Activated CD8-positive, alpha-beta T cell treated with anti-CD3 and anti-CD28 coated beads, Interleukin-2, amount 10 ng/mL, durations not matched to agents 7 days and 5 days (primary cell): ENCODE measurements around the gene AP1S3. TPM values are rescaled to one million over a fixed set of nuclear protein-coding genes. Genes with fewer than 3 reads are reported as not detected.
"Not testable (repeated sequence)": the region's sequence is repeated elsewhere in the genome, so short reads cannot be mapped to it uniquely, and the experiment has no call there.

Experiments
- ATAC-seq: fragments of 150-1000 bp; cut with Tn5 transposase; one replicate; pipeline ENCODE4 v1.10.0; 2021; ENCODE audit warnings: moderate library complexity
- CTCF ChIA-PET: fragments of 350-600 bp; sonication (Branson Sonifier 250); formaldehyde crosslinking; loops from one replicate; lab custom pipeline; 2021; ENCODE audit warnings: antibody characterized with exemption; lab: Charles Lee
- POLR2A ChIA-PET: fragments of 350-600 bp; sonication (Branson Sonifier 250); formaldehyde crosslinking; loops from one replicate; lab custom pipeline; 2021; ENCODE audit warnings: antibody characterized with exemption; lab: Charles Lee
- DNase-seq: peaks from one replicate; pipeline ENCODE4 v3.0.0-alpha.2; 2020
- H3K27ac Mint-ChIP-seq: one replicate; pipeline ENCODE4 v1.8.0; 2021; ENCODE audit warnings: mild to moderate bottlenecking, mixed read lengths
- H3K27me3 Mint-ChIP-seq: one replicate; pipeline ENCODE4 v1.8.0; 2021; ENCODE audit warnings: low read depth, mixed read lengths
- H3K36me3 Mint-ChIP-seq: one replicate; pipeline ENCODE4 v1.8.0; 2021; ENCODE audit warnings: low read depth, mixed read lengths
- H3K4me1 Mint-ChIP-seq: one replicate; pipeline ENCODE4 v1.8.0; 2021; ENCODE audit warnings: low read depth, mixed read lengths
- H3K4me3 Mint-ChIP-seq: one replicate; pipeline ENCODE4 v1.8.0; 2021; ENCODE audit warnings: mild to moderate bottlenecking, mixed read lengths
- H3K9me3 Mint-ChIP-seq: one replicate; pipeline ENCODE4 v1.8.0; 2022; ENCODE audit warnings: mixed read lengths; ENCODE audit not compliant: insufficient read depth
- total RNA-seq, 2 experiments: library from RNA; stranded (reverse); gene quantifications; one replicate each; pipeline ENCODE4 v1.2.3, GENCODE V29; 2021

The AP1S3 gene
- total RNA-seq, 2 experiments from 2014 or later, result 9.1 TPM

DNA sequence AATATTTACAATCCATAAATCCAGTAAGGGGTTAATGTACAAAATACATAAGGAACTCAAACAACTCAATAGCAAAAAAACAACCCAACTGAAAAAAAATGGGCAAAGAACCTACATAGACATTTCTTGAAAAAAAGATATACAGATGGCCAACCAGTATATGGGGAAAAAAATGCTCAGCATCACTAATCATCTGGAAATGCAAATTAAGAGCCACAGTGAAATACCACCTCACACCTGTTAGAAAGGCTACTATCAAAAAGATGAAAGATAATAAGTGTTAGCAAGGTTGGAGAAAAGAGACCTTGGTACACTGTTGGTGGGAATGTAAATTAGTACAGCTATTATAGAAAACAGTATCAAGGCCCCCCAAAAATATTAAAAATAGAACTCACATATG, 14.6 kb downstream of the AP1S3 start:
- Mint-ChIP-seq H3K36me3 (peaks cover 2% of the 10 kb centered on the region), H3K4me1 (no peaks in the 10 kb centered on the region), H3K9me3 (no peaks in the 10 kb centered on the region), H3K4me3 (no peak overlapping the region), H3K27me3 (peaks cover 3% of the 10 kb centered on the region), H3K27ac (no peak overlapping the region)
- ChIA-PET POLR2A (no interaction called here), CTCF (interaction anchor here (1.0 to 1.3 kb wide), 2 partner anchors 16 to 96 kb away, joined by 4 read pairs; no protein-coding TSS in a partner anchor)
- DNase-seq (no peak), ATAC-seq (no peak)

DNA sequence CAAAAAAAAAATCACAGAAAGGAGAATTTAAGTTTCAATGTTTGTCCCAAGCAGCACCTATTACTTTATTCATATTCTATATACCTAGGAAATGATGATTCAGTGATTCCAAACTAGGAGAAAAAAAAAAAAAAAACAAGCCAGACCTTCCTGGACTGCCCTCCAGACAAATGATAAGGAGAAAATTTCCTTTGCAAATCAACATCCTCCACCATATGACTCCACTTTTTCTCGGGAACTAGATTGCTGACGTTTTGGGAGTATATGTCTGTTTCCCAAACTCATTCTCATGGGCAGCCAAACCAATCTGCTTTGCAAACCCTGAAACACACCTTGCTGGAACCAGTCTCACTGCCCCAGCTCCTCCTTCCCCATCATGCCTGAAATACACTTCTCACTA, 16.8 kb downstream of the AP1S3 start:
- ATAC-seq (no peak), DNase-seq (no peak)
- H3K4me3 Mint-ChIP-seq, result no peak overlapping the region
- no peaks in the 10 kb centered on the region for H3K4me1 Mint-ChIP-seq
- no peak overlapping the region for H3K27ac Mint-ChIP-seq
- H3K36me3 Mint-ChIP-seq, result no peaks in the 10 kb centered on the region
- CTCF ChIA-PET, result no interaction called here
- peaks cover 3% of the 10 kb centered on the region for H3K27me3 Mint-ChIP-seq
- H3K9me3 Mint-ChIP-seq, result no peaks in the 10 kb centered on the region
- POLR2A ChIA-PET, result no interaction called here

DNA sequence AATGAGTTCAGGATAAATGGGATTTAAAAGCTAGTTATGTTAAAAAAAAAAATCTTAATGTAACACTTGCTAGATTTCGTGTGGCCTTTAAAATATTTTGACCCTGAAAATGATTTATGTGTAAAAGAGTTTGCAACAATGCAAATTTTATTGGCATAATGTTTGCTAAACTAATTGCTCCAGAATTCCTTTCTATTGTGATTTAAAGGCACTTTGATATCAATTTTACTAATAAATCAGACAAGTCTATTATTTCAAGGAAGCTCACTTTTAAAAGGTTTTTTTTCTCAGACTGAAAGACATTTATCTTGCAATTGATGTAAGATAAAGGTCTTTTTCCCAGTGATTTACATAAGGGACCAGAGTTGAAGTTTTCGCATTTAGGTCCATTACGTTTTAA, 17.5 kb downstream of the AP1S3 start:
- Mint-ChIP-seq H3K9me3 (no peaks in the 10 kb centered on the region), H3K27ac (no peak overlapping the region), H3K4me3 (no peak overlapping the region), H3K27me3 (peaks cover 3% of the 10 kb centered on the region), H3K36me3 (no peaks in the 10 kb centered on the region), H3K4me1 (no peaks in the 10 kb centered on the region)
- ATAC-seq (no peak), DNase-seq (no peak)
- POLR2A ChIA-PET, result interaction anchor here (0.7 kb wide), 1 partner anchor 24 kb away, joined by 3 read pairs; no protein-coding TSS in a partner anchor
- CTCF ChIA-PET, result no interaction called here

DNA sequence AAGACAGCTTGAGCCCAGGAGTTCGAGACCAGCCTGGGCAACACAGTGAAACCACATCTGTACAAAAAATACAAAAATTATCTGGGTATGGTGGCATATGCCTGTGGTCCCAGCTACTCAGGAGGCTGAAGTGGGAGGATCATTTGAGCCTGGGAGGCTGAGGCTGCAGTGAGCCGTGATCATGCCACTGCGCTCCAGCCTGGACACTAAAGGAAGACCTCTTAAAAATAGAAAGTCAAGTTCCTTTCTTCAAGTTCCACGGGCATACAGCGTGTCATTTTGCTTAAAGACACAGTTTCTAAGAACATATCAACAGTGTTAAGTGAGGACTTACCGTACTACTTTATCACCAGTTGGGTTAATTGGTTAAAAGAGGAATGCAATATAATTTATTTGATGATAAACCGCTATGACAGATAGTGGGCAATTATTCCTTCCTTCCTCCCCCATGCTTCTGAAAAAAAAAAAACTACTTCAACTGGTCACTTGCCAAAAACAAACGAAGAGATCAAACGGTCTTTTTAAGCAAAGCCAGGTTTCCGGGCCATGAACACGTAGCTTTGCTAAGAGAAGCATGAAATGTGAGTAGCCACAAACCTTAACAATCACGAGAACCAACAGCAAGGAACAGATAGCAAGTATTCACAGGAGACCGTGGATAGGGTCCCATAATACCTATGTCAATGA, 21.4 kb downstream of the AP1S3 start:
- Mint-ChIP-seq H3K27me3 (peaks cover 3% of the 10 kb centered on the region), H3K36me3 (no peaks in the 10 kb centered on the region), H3K9me3 (no peaks in the 10 kb centered on the region), H3K27ac (no peak overlapping the region), H3K4me3 (no peak overlapping the region), H3K4me1 (no peaks in the 10 kb centered on the region)
- POLR2A ChIA-PET, result no interaction called here
- ATAC-seq, result no peak
- no peak for DNase-seq
- CTCF ChIA-PET, result no interaction called here

DNA sequence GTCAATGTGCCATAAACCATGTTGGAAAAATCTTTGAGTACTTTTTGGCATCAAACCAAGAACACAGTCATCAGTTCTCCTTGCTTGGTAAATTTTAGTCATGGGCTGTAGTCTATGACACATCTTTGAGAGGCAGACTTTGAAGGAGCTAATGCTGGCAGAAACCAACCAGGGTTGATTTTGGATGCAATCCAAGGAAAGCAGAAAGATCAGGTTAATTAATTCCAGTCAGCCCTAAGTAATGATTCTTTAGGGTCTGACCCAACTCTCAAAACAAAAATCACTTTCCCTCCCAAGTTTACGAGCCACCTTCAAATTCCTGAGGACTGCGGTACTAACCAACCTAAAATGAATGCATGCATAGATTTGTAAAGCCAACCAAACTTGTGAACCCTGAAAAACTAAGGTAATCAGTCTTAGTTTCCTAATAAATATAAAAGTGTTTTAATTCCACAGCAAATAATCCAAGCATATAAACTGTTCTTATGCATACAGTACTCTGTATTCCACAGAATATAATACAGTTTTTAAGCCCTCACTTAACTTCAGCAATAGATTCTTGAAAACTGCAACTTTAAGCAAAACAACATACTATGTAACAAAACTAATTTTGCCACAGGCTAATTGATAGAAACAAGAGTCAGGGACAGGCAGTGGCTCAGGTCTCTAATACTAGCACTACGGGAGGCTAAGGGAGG, 22.0 kb downstream of the AP1S3 start:
- H3K4me1 Mint-ChIP-seq, result no peaks in the 10 kb centered on the region
- no peaks in the 10 kb centered on the region for H3K27me3 Mint-ChIP-seq
- POLR2A ChIA-PET, result no interaction called here
- CTCF ChIA-PET, result no interaction called here
- no peak overlapping the region for H3K4me3 Mint-ChIP-seq
- H3K27ac Mint-ChIP-seq, result no peak overlapping the region
- no peak for ATAC-seq
- no peaks in the 10 kb centered on the region for H3K9me3 Mint-ChIP-seq
- DNase-seq, result no peak
- no peaks in the 10 kb centered on the region for H3K36me3 Mint-ChIP-seq

DNA sequence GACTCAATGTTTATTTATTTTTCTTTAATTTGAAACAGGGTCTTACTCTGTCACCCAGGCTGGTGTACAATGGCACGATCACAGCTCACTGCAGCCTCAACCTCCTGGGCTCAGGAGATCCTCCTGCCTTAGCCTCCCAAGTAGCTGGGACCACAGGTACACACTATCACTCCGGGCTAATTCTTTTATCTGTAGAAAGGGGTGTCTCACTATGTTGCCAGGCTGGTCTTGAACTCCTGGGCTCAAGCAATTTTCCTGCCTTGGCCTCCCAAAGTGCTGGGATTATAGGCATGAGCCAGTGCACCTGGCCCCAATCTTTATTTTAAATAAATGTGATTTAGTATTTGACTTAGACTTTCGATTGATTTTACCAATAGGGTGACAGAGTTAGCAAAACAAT, 22.6 kb downstream of the AP1S3 start:
- ATAC-seq, H3K27me3 Mint-ChIP-seq, POLR2A ChIA-PET, H3K9me3 Mint-ChIP-seq, H3K4me3 Mint-ChIP-seq, CTCF ChIA-PET, H3K27ac Mint-ChIP-seq, H3K36me3 Mint-ChIP-seq, DNase-seq, H3K4me1 Mint-ChIP-seq: not testable (repeated sequence)

DNA sequence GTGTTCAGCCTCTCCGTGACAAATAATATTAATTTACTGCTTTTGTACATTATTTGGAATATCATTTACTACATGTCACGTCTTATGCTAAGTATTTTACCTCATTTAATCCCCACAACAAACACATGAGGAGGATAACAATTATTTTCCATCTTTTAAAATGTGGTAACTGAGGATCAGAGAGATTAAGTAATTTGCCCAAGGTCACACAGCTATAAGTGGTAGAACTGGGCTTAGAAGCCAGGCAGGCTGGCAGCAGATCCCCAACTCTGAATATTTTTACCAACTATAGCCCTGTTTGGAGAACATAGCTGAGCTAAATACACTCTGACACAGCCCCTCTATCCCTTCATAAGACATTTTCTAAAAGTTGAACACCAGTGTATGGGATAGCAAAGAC, 24.1 kb downstream of the AP1S3 start:
- Mint-ChIP-seq H3K36me3 (no peaks in the 10 kb centered on the region), H3K27ac (no peak overlapping the region), H3K27me3 (no peaks in the 10 kb centered on the region), H3K4me1 (no peaks in the 10 kb centered on the region), H3K9me3 (no peaks in the 10 kb centered on the region), H3K4me3 (no peak overlapping the region)
- ChIA-PET POLR2A (no interaction called here), CTCF (no interaction called here)
- ATAC-seq (no peak), DNase-seq (no peak)

DNA sequence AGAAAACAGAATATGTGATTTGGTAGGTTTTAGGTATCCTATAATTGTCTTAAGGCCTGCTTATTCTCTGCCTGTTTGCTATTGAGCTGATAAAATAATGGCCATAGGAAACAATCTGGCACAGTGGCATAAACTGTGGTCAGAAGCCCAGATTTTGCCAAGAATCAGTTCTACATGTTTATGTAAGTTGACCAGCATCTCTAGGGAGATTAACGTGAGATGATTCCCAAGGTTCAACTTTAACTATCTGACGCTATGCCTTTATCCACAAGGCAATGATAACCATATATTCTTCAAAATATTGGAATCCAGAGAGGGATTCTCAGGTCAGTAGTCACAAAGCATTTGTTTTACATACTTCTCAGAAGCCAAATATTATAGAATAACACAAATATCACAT, 25.6 kb downstream of the AP1S3 start:
- no peaks in the 10 kb centered on the region for H3K9me3 Mint-ChIP-seq
- H3K27ac Mint-ChIP-seq, result no peak overlapping the region
- DNase-seq, result no peak
- no peak for ATAC-seq
- H3K36me3 Mint-ChIP-seq, result no peaks in the 10 kb centered on the region
- no peaks in the 10 kb centered on the region for H3K27me3 Mint-ChIP-seq
- POLR2A ChIA-PET, result no interaction called here
- H3K4me3 Mint-ChIP-seq, result no peak overlapping the region
- CTCF ChIA-PET, result no interaction called here
- no peaks in the 10 kb centered on the region for H3K4me1 Mint-ChIP-seq

DNA sequence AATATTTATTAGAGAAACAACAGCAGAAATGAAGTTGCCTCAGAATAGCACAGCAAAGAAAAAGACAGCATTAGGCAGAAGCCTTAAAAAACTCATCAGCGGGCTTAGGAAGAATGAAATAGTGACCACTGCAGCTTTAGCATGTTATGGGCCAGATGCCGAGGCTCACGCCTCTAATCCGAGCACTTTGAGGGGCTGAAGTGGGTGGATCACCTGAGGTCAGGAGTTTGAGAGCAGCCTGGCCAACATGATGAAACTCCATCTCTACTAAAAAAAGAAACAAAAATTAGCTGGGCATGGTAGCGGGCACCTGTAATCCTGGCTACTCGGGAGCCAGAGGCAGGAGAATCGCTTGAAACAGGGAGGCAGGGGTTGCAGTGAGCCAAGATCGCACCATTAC, 32.4 kb downstream of the AP1S3 start:
- no peaks in the 10 kb centered on the region for H3K9me3 Mint-ChIP-seq
- H3K27me3 Mint-ChIP-seq, result no peaks in the 10 kb centered on the region
- H3K27ac Mint-ChIP-seq, result no peak overlapping the region
- H3K36me3 Mint-ChIP-seq, result no peaks in the 10 kb centered on the region
- ChIA-PET POLR2A (no interaction called here), CTCF (no interaction called here)
- H3K4me3 Mint-ChIP-seq, result no peak overlapping the region
- peaks cover 6% of the 10 kb centered on the region for H3K4me1 Mint-ChIP-seq
- ATAC-seq (no peak), DNase-seq (no peak)

DNA sequence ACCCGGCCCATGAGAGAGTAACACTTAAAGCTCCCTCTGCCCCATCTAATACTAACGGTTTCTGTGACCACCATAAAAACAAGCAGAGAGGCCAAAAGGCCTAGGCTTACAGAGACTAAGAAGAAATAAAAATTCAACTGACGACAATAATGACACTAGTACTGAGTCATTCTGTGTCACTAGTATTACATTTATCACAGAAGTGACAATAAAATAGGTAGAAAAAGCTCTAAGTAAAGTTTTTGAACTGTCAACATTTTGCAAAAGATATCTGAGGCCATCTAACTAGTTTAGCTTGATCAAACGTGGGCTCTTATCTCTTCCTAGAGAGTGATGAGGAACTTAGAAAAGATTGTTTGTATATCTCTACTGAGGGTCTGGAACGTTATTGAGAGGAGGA, 35.6 kb downstream of the AP1S3 start:
- Mint-ChIP-seq H3K4me1 (peaks cover 6% of the 10 kb centered on the region), H3K36me3 (no peaks in the 10 kb centered on the region), H3K27ac (no peak overlapping the region), H3K4me3 (no peak overlapping the region), H3K9me3 (no peaks in the 10 kb centered on the region), H3K27me3 (no peaks in the 10 kb centered on the region)
- ChIA-PET POLR2A (no interaction called here), CTCF (interaction anchor here (1.0 kb wide), 1 partner anchor 41 kb away, joined by 4 read pairs; no protein-coding TSS in a partner anchor)
- no peak for DNase-seq
- ATAC-seq, result no peak

DNA sequence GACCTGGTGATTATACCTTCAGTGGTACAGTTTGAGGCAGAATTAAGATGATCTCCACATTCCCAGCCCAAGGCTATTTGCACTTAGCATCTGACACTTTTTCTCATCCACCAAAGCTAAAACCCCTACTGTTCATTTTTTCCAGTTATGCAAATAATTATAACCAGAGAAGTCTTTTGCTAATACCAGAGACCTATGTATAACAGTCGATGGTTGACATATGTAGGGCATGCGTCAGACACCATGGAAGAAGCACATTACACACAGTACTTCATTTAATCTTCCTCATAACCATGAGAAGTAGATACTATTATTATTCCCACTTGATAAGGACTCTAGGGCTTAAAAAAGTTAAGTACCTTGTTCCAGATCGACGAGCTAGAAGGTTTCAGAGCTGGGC, 36.5 kb downstream of the AP1S3 start:
- POLR2A ChIA-PET, result no interaction called here
- H3K9me3 Mint-ChIP-seq, result no peaks in the 10 kb centered on the region
- H3K4me3 Mint-ChIP-seq, result no peak overlapping the region
- no peak for DNase-seq
- no peak overlapping the region for H3K27ac Mint-ChIP-seq
- ATAC-seq, result no peak
- H3K4me1 Mint-ChIP-seq, result peaks cover 5% of the 10 kb centered on the region
- no peaks in the 10 kb centered on the region for H3K27me3 Mint-ChIP-seq
- CTCF ChIA-PET, result no interaction called here
- no peaks in the 10 kb centered on the region for H3K36me3 Mint-ChIP-seq

DNA sequence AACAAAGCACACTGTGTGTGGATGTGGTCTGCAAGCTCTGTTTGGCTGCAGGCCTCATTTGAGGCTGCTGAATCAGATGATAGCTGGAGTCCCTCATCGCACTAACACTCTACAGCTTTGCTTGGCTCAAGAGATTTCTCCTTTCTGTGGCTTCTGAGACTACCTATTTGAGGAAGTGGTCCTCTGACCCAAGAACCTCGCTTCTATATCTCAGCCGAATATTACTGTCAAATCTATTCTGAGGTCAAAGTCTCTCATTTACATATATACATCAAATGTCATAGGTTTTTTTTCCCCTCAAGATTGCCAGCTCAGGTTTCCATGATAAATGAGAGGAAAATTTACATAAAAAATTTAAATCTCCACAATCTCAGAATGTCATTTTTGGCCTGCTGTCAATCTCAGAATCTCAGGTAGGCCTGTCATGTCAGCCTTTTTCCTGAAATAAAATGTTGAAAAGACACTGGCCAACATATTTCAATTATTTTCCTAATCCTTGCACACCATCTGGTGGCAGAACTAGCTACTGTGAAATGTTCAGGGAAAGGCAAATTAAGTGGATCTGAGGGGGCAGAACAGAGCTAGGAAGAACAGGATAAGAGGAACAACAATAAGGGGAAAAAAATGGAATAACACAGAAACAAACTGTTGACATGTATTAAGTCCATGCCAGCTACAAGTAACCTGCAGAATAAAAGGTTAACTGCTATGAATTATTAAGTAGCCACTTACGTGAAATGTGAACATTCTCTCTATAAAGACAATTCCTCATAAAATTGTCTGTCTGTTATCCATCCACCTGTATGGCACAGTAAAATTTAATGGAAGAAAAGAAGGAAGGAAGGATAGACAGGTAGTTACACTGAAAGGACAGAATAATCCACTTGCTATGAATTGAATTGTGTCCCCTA, 39.3 kb downstream of the AP1S3 start:
- ChIA-PET POLR2A (no interaction called here), CTCF (interaction anchor here (0.7 to 1.7 kb wide), 10 partner anchors 10 to 883 kb away, joined by 3 to 12 read pairs (median 4); no protein-coding TSS in a partner anchor)
- no peak for ATAC-seq
- Mint-ChIP-seq H3K4me3 (no peak overlapping the region), H3K9me3 (no peaks in the 10 kb centered on the region), H3K4me1 (peaks cover 3% of the 10 kb centered on the region), H3K36me3 (no peaks in the 10 kb centered on the region), H3K27me3 (no peaks in the 10 kb centered on the region), H3K27ac (no peak overlapping the region)
- DNase-seq, result no peak
